Sigmoid colon (tissue), 4 donors: ENCODE results near the gene ARMC12.

Source experiments
- CTCF ChIP-seq, 4 experiments: fragments of 450-650 bp in 3 of 4; fragments of 200-600 bp in 1 of 4; IDR thresholded peaks; one replicate each; pipeline ENCODE4 v1.5.1; 2016 to 2019; ENCODE audit warnings: antibody characterized with exemption in 4 of 4, mild to moderate bottlenecking in 3 of 4, moderate library complexity in 2 of 4
- EP300 ChIP-seq, 4 donors: sonication (generic); formaldehyde crosslinking; IDR thresholded peaks; one replicate each; pipeline ENCODE4 v1.6.1; 2017; ENCODE audit warnings: antibody characterized with exemption in 4 of 4

GRCh38 chr6:35787266-35788218, 50.7 kb downstream of the ARMC12 start:
- TF ChIP-seq EP300 (IDR thresholded peaks at IDR 0.05) (no peak), CTCF (IDR thresholded peaks at IDR 0.05) (no peak)
